ENCODE results near the gene CDC42SE1. TPM values are rescaled to one million over a fixed set of nuclear protein-coding genes. Genes with fewer than 3 reads are reported as not detected.

Gene CDC42SE1
- total and polyA plus RNA-seq, 2 donors from 2014 or later: 36.6 to 107 TPM

DNA sequence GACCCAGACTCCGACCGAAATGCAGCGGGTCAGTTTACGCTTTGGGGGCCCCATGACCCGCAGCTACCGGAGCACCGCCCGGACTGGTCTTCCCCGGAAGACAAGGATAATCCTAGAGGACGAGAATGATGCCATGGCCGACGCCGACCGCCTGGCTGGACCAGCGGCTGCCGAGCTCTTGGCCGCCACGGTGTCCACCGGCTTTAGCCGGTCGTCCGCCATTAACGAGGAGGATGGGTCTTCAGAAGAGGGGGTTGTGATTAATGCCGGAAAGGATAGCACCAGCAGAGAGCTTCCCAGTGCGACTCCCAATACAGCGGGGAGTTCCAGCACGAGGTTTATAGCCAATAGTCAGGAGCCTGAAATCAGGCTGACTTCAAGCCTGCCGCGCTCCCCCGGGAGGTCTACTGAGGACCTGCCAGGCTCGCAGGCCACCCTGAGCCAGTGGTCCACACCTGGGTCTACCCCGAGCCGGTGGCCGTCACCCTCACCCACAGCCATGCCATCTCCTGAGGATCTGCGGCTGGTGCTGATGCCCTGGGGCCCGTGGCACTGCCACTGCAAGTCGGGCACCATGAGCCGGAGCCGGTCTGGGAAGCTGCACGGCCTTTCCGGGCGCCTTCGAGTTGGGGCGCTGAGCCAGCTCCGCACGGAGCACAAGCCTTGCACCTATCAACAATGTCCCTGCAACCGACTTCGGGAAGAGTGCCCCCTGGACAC is 11.3 kb downstream of the CDC42SE1 start:
- Histone ChIP-seq H3K4me1 (ENCODE audit: control insufficient read depth in 2 of 3, insufficient read depth in 2 of 3, low read depth in 1 of 3, low read length in 3 of 3) (peaks cover 0 to 5% (median 3%) of the 10 kb centered on the region in 3 donors), H3K9ac (ENCODE audit: low read length in 3 of 3) (peak overlapping the region; percentile 17 to 88 (median 86)), H3K4me3 (ENCODE audit: low read length in 3 of 3) (peak overlapping the region; percentile 70 to 94 (median 89)), H3K9me3 (ENCODE audit: control insufficient read depth in 2 of 3, insufficient read depth in 1 of 3, low read length in 3 of 3) (no peaks in the 10 kb centered on the region), H3K27ac (ENCODE audit: low read depth in 2 of 2, low read length in 2 of 2) (peak overlapping the region; percentile 82 to 94), H3K36me3 (ENCODE audit: control insufficient read depth in 2 of 3, insufficient read depth in 3 of 3, low read length in 3 of 3) (peaks cover 0 to 13% (median 7%) of the 10 kb centered on the region in 3 donors), H3K27me3 (ENCODE audit: control insufficient read depth, insufficient read depth, low read length) (no peaks in the 10 kb centered on the region)
- intact Hi-C loops (cut with DNase I): no loop called here
- TF ChIP-seq, protein P1, sequence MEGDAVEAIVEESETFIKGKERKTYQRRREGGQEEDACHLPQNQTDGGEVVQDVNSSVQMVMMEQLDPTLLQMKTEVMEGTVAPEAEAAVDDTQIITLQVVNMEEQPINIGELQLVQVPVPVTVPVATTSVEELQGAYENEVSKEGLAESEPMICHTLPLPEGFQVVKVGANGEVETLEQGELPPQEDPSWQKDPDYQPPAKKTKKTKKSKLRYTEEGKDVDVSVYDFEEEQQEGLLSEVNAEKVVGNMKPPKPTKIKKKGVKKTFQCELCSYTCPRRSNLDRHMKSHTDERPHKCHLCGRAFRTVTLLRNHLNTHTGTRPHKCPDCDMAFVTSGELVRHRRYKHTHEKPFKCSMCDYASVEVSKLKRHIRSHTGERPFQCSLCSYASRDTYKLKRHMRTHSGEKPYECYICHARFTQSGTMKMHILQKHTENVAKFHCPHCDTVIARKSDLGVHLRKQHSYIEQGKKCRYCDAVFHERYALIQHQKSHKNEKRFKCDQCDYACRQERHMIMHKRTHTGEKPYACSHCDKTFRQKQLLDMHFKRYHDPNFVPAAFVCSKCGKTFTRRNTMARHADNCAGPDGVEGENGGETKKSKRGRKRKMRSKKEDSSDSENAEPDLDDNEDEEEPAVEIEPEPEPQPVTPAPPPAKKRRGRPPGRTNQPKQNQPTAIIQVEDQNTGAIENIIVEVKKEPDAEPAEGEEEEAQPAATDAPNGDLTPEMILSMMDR (IDR thresholded peaks at IDR 0.05; ENCODE audit: borderline replicate concordance, extremely low read depth, insufficient read depth): no peak
- peak; percentile 80 to 88 (median 86) for DNase-seq
- no peak for FAIRE-seq

DNA sequence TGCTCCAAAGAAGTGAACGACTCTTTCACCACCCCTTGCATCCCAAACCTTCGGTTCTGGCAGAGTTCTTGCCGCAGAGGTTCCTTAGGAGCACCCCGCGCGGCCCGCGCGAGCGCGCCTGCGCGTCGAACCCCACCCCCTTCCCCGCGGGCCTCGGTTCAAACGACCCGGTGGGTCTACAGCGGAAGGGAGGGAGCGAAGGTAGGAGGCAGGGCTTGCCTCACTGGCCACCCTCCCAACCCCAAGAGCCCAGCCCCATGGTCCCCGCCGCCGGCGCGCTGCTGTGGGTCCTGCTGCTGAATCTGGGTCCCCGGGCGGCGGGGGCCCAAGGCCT is 11.9 kb downstream of the CDC42SE1 start, which contains the start of gene C1orf56:
Gene C1orf56, plus strand, starts transcription at position 161 of the 334 bp plus-strand sequence. Its CDS starts 97 bp downstream, at position 258.
- Histone ChIP-seq H3K9me3 (ENCODE audit: control insufficient read depth in 2 of 3, insufficient read depth in 1 of 3, low read length in 3 of 3) (no peaks in the 10 kb centered on the region), H3K36me3 (ENCODE audit: control insufficient read depth in 2 of 3, insufficient read depth in 3 of 3, low read length in 3 of 3) (peaks cover 0 to 8% (median 4%) of the 10 kb centered on the region in 3 donors), H3K27ac (ENCODE audit: low read depth in 2 of 2, low read length in 2 of 2) (peak within 1 kb of the TSS; percentile 82 to 94), H3K4me3 (ENCODE audit: low read length in 3 of 3) (peak within 1 kb of the TSS; percentile 70 to 94 (median 89)), H3K4me1 (ENCODE audit: control insufficient read depth in 2 of 3, insufficient read depth in 2 of 3, low read depth in 1 of 3, low read length in 3 of 3) (peaks cover 0 to 5% (median 3%) of the 10 kb centered on the region in 3 donors), H3K9ac (ENCODE audit: low read length in 3 of 3) (peak within 1 kb of the TSS; percentile 17 to 88 (median 86)), H3K27me3 (ENCODE audit: control insufficient read depth, insufficient read depth, low read length) (no peaks in the 10 kb centered on the region)
- DNase-seq (peak; percentile 83 to 94 (median 90)), FAIRE-seq (no peak)
- intact Hi-C loops (cut with DNase I): no loop called here
- TF ChIP-seq, protein P1 (IDR thresholded peaks at IDR 0.05; ENCODE audit: borderline replicate concordance, extremely low read depth, insufficient read depth): no peak

DNA sequence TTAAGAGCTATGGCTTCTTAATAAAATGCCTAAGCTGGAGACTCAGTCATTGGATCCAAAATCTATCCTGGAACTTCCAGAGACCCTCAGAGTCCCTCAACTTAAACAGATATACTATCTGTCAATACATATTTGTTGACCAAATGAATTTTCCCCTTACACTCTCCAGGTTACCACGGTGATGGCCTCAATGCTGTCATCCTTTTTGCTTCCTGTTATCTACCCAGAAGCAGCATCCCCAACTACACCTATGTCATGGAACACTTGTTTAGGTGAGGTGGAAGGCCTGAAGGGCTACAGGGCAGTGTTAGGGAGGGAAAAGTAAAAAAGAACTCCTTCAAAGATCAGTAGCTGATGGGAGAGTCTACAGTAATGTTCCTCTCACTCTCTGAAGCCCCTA is 16.3 kb downstream of the CDC42SE1 start:
- H3K36me3 ChIP-seq (ENCODE audit: control insufficient read depth in 2 of 3, insufficient read depth in 3 of 3, low read length in 3 of 3): no peaks in the 10 kb centered on the region
- no peak overlapping the region for H3K9ac ChIP-seq (ENCODE audit: low read length in 3 of 3)
- H3K27ac ChIP-seq (ENCODE audit: low read depth in 2 of 2, low read length in 2 of 2): no peak overlapping the region
- H3K9me3 ChIP-seq (ENCODE audit: control insufficient read depth in 2 of 3, insufficient read depth in 1 of 3, low read length in 3 of 3): no peaks in the 10 kb centered on the region
- FAIRE-seq: no peak
- no peaks in the 10 kb centered on the region for H3K27me3 ChIP-seq (ENCODE audit: control insufficient read depth, insufficient read depth, low read length)
- DNase-seq: no peak
- H3K4me3 ChIP-seq (ENCODE audit: low read length in 3 of 3): no peak overlapping the region
- intact Hi-C loops (cut with DNase I): no loop called here
- TF ChIP-seq, protein P1 (IDR thresholded peaks at IDR 0.05; ENCODE audit: borderline replicate concordance, extremely low read depth, insufficient read depth): no peak
- H3K4me1 ChIP-seq (ENCODE audit: control insufficient read depth in 2 of 3, insufficient read depth in 2 of 3, low read depth in 1 of 3, low read length in 3 of 3): peaks cover 0 to 3% (median 2%) of the 10 kb centered on the region in 3 donors
